ENCODE data around the gene RNF14.

DNA sequence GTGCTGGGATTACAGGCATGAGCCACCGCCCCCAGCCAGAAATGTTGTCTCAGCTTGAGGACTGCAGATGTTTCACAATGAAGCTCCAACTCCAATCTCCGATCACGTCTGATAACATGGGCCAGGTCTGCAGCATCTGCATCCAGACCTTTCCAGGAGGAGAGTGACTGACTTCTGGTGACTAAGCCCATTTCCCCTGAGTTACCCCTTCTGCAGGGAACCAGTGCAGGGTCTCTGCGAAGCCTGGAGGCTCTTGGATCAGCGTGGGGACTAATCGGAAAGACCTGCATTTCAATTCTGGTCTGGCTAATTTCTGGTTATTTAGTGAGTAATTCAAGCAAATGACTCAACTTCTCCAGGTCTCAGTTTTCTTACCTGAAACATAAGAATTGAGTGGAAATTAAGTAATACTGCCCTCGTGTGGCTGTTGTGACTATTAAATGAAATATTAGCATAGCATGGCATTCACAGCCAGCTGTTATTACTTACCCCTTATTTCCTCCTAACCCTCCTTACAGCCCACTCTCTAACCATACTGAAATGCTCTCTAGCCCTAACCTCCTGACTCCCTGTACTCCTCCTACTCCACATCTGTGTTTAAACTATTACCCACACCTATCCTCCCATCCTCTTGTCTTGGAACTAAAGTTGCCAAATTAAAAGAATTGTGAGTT, 46.1 kb downstream of the RNF14 start:
- TF ChIP-seq, protein P1, sequence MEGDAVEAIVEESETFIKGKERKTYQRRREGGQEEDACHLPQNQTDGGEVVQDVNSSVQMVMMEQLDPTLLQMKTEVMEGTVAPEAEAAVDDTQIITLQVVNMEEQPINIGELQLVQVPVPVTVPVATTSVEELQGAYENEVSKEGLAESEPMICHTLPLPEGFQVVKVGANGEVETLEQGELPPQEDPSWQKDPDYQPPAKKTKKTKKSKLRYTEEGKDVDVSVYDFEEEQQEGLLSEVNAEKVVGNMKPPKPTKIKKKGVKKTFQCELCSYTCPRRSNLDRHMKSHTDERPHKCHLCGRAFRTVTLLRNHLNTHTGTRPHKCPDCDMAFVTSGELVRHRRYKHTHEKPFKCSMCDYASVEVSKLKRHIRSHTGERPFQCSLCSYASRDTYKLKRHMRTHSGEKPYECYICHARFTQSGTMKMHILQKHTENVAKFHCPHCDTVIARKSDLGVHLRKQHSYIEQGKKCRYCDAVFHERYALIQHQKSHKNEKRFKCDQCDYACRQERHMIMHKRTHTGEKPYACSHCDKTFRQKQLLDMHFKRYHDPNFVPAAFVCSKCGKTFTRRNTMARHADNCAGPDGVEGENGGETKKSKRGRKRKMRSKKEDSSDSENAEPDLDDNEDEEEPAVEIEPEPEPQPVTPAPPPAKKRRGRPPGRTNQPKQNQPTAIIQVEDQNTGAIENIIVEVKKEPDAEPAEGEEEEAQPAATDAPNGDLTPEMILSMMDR (IDR thresholded peaks at IDR 0.05): peak; percentile 77
- TF ChIP-seq EZH2 (IDR thresholded peaks at IDR 0.05; ENCODE audit: borderline replicate concordance, insufficient read depth, low read depth, low read length, poor library complexity, severe bottlenecking): no peak

Measured in B cell (primary cell).